Colonic mucosa (tissue), 4 donors: ENCODE data around the gene CD3D. TPM values are rescaled to one million over a fixed set of nuclear protein-coding genes. Genes with fewer than 3 reads are reported as not detected.
A peak's percentile ranks its signal among the peaks of the same experiment; 100 is the strongest.

Source experiments
- DNase-seq: peaks from one replicate; pipeline ENCODE4 v3.0.0-alpha.2; 2020
- H3K27ac ChIP-seq: fragments of 200-600 bp; one replicate; pipeline ENCODE4 v1.8.0; 2021
- H3K27me3 ChIP-seq: fragments of 200-600 bp; one replicate; pipeline ENCODE4 v1.8.0; 2021
- H3K36me3 ChIP-seq: fragments of 200-600 bp; one replicate; pipeline ENCODE4 v1.8.0; 2021
- H3K4me1 ChIP-seq: fragments of 200-600 bp; one replicate; pipeline ENCODE4 v1.8.0; 2021; ENCODE audit warnings: mild to moderate bottlenecking
- H3K4me3 ChIP-seq: fragments of 200-600 bp; one replicate; pipeline ENCODE4 v1.8.0; 2021
- H3K9ac ChIP-seq, 2 donors: one replicate each; pipeline ENCODE4 v1.7.0; 2013; ENCODE audit warnings: control low read depth in 2 of 2, low read depth in 2 of 2, low read length in 2 of 2
- H3K9me3 ChIP-seq: fragments of 200-600 bp; one replicate; pipeline ENCODE4 v1.8.0; 2021
- CTCF ChIP-seq: fragments of 200-600 bp; IDR thresholded peaks from one replicate; pipeline ENCODE4 v1.8.0; 2022; ENCODE audit warnings: antibody characterized with exemption, mild to moderate bottlenecking
- intact Hi-C: fragments of 100-400 bp; cut with DNase I; formaldehyde crosslinking; loops from one replicate; pipeline ENCODE4 v1.14.1; 2022
- total RNA-seq, 2 donors: library from RNA; stranded (reverse); fragmentation: NEBNext Ultra II Directional in 1 of 2; extraction: Animal tissue kit (Norgen Biotek cat#: 25700) in 1 of 2; gene quantifications; one replicate each; pipeline ENCODE4 v1.2.1, GENCODE V29; 2021
- donor health status: healthy.
- donor health status: DM: no; HTN: no; CAD: no.
- donor health status: DM: no; HTN: no; CAD: no.

The CD3D gene
- total RNA-seq: 1 to 10 TPM; 3.1 to 4.7 TPM

DNA sequence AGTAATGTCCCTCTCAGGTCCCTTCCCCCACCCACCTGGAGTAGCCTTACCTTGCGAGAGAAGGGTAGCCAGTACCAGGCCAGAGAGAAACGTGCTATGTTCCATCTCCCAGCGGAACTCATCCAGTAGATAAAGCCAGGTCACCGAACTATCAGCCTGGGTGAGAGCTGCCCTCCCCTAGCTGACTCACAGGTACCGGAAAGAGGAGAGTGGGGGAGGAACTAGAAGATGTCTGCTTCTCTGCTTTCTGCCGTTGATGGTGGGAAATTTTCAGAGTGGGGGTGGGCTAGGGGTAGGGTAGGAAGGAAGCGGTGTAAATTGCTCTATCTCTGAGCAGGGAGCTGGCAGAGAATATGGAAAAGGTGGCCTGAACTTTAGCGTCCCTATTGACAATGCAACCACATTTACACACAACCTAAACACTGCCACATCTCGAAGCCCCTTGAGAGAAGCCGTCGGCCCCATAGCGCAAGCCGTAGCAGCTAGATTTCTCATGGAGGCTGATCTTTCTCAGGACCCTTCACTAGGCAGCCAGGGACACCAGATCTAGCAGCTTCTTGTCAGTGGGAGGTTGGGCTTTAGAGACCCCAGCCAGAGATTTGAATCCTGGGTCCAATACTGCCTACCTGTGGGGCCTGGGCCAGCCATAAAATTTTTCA, at the start of gene CD3D:
Gene CD3D (minus strand): TSS at position 203 of the 659 bp plus-strand sequence. CDS start 98 bp downstream, at position 105.
- intact Hi-C loops: no loop called here
- TF ChIP-seq CTCF: no peak

DNA sequence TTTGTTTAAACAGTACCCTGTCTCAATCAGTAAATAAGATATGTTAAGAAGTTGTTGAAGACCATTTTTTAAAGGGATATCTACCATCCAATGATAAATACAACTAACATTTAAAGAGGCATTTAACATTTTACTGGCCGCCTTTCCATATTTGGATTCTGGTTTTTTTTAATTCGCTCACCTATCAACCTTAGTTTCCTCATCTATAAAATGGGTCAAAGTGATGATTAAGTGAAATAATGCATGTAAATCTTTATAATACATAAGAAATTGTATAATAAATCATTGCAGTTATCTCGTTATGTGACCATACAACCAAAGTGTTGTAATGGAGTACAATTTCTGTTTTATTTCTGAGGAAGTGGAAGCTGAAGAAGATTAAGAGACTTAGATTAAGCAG, 41.2 kb upstream of the CD3D start:
- H3K9me3 ChIP-seq: no peaks in the 10 kb centered on the region
- peaks cover 37% of the 10 kb centered on the region for H3K36me3 ChIP-seq
- no peaks in the 10 kb centered on the region for H3K27me3 ChIP-seq
- H3K4me3 ChIP-seq: no peak overlapping the region
- DNase-seq: no peak
- no peaks in the 10 kb centered on the region for H3K4me1 ChIP-seq
- intact Hi-C loops: loop anchor here (10.0 kb wide), 1 partner anchor 371 kb away; no protein-coding TSS in a partner anchor
- no peak overlapping the region for H3K27ac ChIP-seq
- no peak overlapping the region for H3K9ac ChIP-seq
- TF ChIP-seq CTCF: no peak

More for the DNA sequence above, at the start of gene CD3D:
- H3K4me3 ChIP-seq: peak within 1 kb of the TSS; percentile 9
- DNase-seq: no peak
- H3K27ac ChIP-seq: peak within 1 kb of the TSS; percentile 40
- peak within 1 kb of the TSS in 1 of 2 donors; percentile 47 for H3K9ac ChIP-seq
- H3K27me3 ChIP-seq: no peaks in the 10 kb centered on the region
- no peaks in the 10 kb centered on the region for H3K36me3 ChIP-seq
- no peaks in the 10 kb centered on the region for H3K4me1 ChIP-seq
- no peaks in the 10 kb centered on the region for H3K9me3 ChIP-seq

- Histone ChIP-seq H3K9me3 (no peaks in the 10 kb centered on the region), H3K36me3 (peaks cover 30% of the 10 kb centered on the region), H3K4me1 (no peaks in the 10 kb centered on the region), H3K27ac (no peak overlapping the region), H3K9ac (no peak overlapping the region), H3K4me3 (no peak overlapping the region), H3K27me3 (no peaks in the 10 kb centered on the region)
- no peak for DNase-seq
- no peak for TF ChIP-seq CTCF
- intact Hi-C loops: loop anchor here (10.0 kb wide), 1 partner anchor 372 kb away; no protein-coding TSS in a partner anchor
Measured at GRCh38 chr11:118382954-118383353, 40.4 kb upstream of the CD3D start.

DNA sequence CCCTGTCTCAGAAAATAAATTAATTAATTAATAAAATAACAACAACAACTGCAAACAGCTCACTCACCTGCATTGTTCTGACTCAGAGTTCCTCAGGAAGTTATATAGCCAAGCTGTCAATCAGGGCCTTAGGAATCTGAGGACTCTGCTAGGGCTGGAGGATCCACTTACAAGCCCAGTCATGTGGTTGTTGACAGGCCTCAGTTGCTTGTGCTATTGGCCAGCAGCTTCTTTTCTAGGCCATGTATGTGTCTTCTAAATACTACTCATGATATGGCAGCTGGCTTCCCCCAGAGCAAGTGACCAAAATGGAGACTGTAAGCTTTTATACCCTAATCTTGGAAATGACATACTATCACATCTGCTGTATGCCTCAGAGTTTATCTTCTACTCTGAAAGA, 38.1 kb upstream of the CD3D start:
- no peaks in the 10 kb centered on the region for H3K27me3 ChIP-seq
- intact Hi-C loops: loop anchor here (10.0 kb wide), 1 partner anchor 374 kb away; no protein-coding TSS in a partner anchor
- no peaks in the 10 kb centered on the region for H3K4me1 ChIP-seq
- H3K4me3 ChIP-seq: no peak overlapping the region
- TF ChIP-seq CTCF: no peak
- DNase-seq: no peak
- H3K9ac ChIP-seq: no peak overlapping the region
- H3K9me3 ChIP-seq: no peaks in the 10 kb centered on the region
- peaks cover 23% of the 10 kb centered on the region for H3K36me3 ChIP-seq
- no peak overlapping the region for H3K27ac ChIP-seq

GRCh38 chr11:118379497-118379896, 37.0 kb upstream of the CD3D start:
- DNase-seq: no peak

More at GRCh38 chr11:118379497-118379896, 37.0 kb upstream of the CD3D start:
- H3K9ac ChIP-seq: no peak overlapping the region
- no peak for TF ChIP-seq CTCF
- H3K4me1 ChIP-seq: no peaks in the 10 kb centered on the region
- no peaks in the 10 kb centered on the region for H3K9me3 ChIP-seq
- intact Hi-C loops: no loop called here
- no peak overlapping the region for H3K27ac ChIP-seq
- no peak overlapping the region for H3K4me3 ChIP-seq
- no peaks in the 10 kb centered on the region for H3K27me3 ChIP-seq
- H3K36me3 ChIP-seq: peaks cover 15% of the 10 kb centered on the region
